ENCODE data around the gene SASH3.

DNA sequence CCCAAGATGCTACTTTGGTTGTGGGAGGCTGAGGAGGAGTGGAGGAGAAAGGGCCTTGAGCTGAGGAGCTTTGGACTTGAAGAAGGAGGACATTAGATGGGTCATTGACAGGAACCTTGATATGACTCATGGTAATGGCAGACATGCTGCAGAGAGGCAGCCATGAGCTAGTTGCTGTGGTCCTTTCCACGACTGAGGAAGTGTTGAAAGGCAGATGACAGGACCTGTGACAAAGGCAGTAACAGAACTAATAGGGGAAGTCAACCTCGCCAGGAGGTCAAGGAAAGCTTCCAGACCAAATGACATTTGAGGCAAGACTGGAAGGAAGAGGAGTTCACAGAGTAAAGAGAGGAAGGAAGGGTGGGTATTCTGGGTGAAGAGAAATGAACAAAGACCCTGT, 48.5 kb upstream of the SASH3 start:
- no peak for TF ChIP-seq SUZ12 (IDR thresholded peaks at IDR 0.05; ENCODE audit: extremely low read depth, insufficient read depth, insufficient read length)
- TF ChIP-seq ZNF274 (IDR thresholded peaks at IDR 0.05; ENCODE audit: low read depth, low read length) = no peak

Measured in NT2/D1 (cell line).